ENCODE measurements around the gene HNRNPA1. TPM values are rescaled to one million over a fixed set of nuclear protein-coding genes. Genes with fewer than 3 reads are reported as not detected.

HNRNPA1 gene
- total RNA-seq, 2 experiments from 2014 or later: 1,520 to 1,553 TPM

DNA sequence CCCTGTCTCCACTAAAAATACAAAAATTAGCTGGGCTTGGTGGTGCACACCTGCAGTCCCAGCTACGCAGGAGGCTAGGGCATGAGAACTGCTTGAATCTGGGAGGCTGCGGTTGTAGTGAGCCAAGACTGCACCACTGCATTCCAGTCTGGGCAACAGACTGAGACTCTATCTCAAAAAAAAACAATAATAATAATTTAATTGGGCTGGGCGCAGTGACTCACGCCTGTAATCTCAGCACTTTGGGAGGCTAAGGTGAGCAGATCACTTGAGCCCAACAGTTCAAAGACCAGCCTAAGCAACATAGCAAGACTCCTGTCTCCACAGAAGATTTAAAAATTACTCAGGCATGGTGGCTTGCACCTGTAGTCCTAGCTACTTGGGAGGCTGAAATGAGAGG is 27.3 kb upstream of the HNRNPA1 start:
- ChIA-PET CTCF (interaction anchor here (1.1 to 2.9 kb wide), 10 partner anchors 12 to 131 kb away, joined by 3 to 16 read pairs (median 7); partner anchors contain the start of gene ZNF385A), POLR2A (no interaction called here)
- no peaks in the 10 kb centered on the region for H3K4me1 Mint-ChIP-seq (ENCODE audit: low read depth)
- no peak overlapping the region for H3K27ac Mint-ChIP-seq
- no peak for ATAC-seq
- no peak for DNase-seq
- no peaks in the 10 kb centered on the region for H3K27me3 Mint-ChIP-seq (ENCODE audit: low read depth)
- H3K9me3 Mint-ChIP-seq (ENCODE audit: insufficient read depth): no peaks in the 10 kb centered on the region
- H3K4me3 Mint-ChIP-seq: no peak overlapping the region
- peaks cover 50% of the 10 kb centered on the region for H3K36me3 Mint-ChIP-seq (ENCODE audit: low read depth)

GRCh38 chr12:54257332-54257731 is 23.2 kb upstream of the HNRNPA1 start:
- ChIA-PET CTCF (interaction anchor here (1.4 kb wide), 1 partner anchor 122 kb away, joined by 4 read pairs; no protein-coding TSS in a partner anchor), POLR2A (interaction anchor here (0.9 to 1.1 kb wide), 2 partner anchors 23 to 29 kb away, joined by 3 to 4 read pairs; partner anchors contain the start of genes CBX5 and HNRNPA1)
- Mint-ChIP-seq H3K27ac (no peak overlapping the region), H3K36me3 (ENCODE audit: low read depth) (peaks cover 36% of the 10 kb centered on the region), H3K4me3 (no peak overlapping the region), H3K4me1 (ENCODE audit: low read depth) (peaks cover 22% of the 10 kb centered on the region), H3K27me3 (ENCODE audit: low read depth) (no peaks in the 10 kb centered on the region), H3K9me3 (ENCODE audit: insufficient read depth) (no peaks in the 10 kb centered on the region)
- ATAC-seq (no peak), DNase-seq (no peak)

- ChIA-PET POLR2A (interaction anchor here (0.9 to 1.1 kb wide), 2 partner anchors 22 to 28 kb away, joined by 3 to 4 read pairs; partner anchors contain the start of genes CBX5 and HNRNPA1), CTCF (interaction anchor here (1.0 to 2.1 kb wide), 5 partner anchors 35 to 78 kb away, joined by 4 to 6 read pairs (median 5); no protein-coding TSS in a partner anchor)
- Mint-ChIP-seq H3K4me1 (ENCODE audit: low read depth) (peaks cover 26% of the 10 kb centered on the region), H3K9me3 (ENCODE audit: insufficient read depth) (no peaks in the 10 kb centered on the region), H3K36me3 (ENCODE audit: low read depth) (peaks cover 32% of the 10 kb centered on the region), H3K27me3 (ENCODE audit: low read depth) (no peaks in the 10 kb centered on the region), H3K4me3 (no peak overlapping the region), H3K27ac (peak overlapping the region; percentile 37)
- DNase-seq (no peak), ATAC-seq (no peak)
Measured at GRCh38 chr12:54258201-54258681, 22.3 kb upstream of the HNRNPA1 start.

GRCh38 chr12:54259194-54260011 is 21.1 kb upstream of the HNRNPA1 start:
- no peak overlapping the region for H3K27ac Mint-ChIP-seq
- H3K9me3 Mint-ChIP-seq (ENCODE audit: insufficient read depth): no peaks in the 10 kb centered on the region
- H3K4me3 Mint-ChIP-seq: peak overlapping the region; percentile 28
- H3K27me3 Mint-ChIP-seq (ENCODE audit: low read depth): no peaks in the 10 kb centered on the region
- peaks cover 31% of the 10 kb centered on the region for H3K36me3 Mint-ChIP-seq (ENCODE audit: low read depth)
- peaks cover 26% of the 10 kb centered on the region for H3K4me1 Mint-ChIP-seq (ENCODE audit: low read depth)
- POLR2A ChIA-PET: interaction anchor here (0.6 to 3.5 kb wide), 4 partner anchors 11 to 99 kb away, joined by 3 to 10 read pairs (median 5); partner anchors contain the start of genes CBX5 and HNRNPA1
- DNase-seq: peak; percentile 49
- CTCF ChIA-PET: interaction anchor here (0.7 to 2.3 kb wide), 11 partner anchors 18 to 120 kb away, joined by 3 to 6 read pairs (median 4); no protein-coding TSS in a partner anchor
- ATAC-seq: peak; percentile 91

DNA sequence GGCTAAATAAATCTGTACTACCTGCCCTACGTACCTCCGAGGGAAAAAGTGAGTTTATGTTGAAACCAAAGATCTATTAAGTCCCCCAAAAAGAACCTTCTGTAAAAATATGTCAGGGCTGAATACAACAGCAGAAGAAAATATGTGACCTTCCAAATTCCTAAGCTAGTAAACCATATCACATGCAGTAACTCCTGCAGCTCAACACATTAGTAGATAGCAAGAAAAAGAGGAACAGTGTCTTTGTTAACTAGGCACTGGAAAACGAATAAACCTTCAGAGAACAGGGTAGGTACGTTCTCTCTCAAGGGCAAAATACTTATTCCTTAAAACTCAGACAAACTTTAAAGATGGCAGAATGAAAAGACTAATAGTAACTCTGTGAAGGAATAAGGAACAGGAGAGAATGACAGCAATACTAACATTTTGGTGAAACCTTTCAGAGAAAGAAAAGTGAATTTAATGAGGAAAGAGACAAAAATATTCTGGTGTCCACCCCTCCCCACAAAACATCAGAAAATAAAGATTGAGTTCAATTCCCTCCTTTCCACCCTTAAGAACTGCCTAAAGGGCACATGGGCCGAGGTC is 18.6 kb upstream of the HNRNPA1 start:
- DNase-seq (no peak), ATAC-seq (no peak)
- Mint-ChIP-seq H3K4me3 (no peak overlapping the region), H3K4me1 (ENCODE audit: low read depth) (peaks cover 26% of the 10 kb centered on the region), H3K27ac (no peak overlapping the region), H3K9me3 (ENCODE audit: insufficient read depth) (no peaks in the 10 kb centered on the region), H3K36me3 (ENCODE audit: low read depth) (peaks cover 19% of the 10 kb centered on the region), H3K27me3 (ENCODE audit: low read depth) (no peaks in the 10 kb centered on the region)
- ChIA-PET CTCF (interaction anchor here (1.4 to 4.5 kb wide), 3 partner anchors 10 to 75 kb away, joined by 3 to 24 read pairs (median 4); no protein-coding TSS in a partner anchor), POLR2A (interaction anchor here (3.5 kb wide), 1 partner anchor 18 kb away, joined by 10 read pairs; the partner anchor contains the start of genes CBX5 and HNRNPA1)

- H3K4me1 Mint-ChIP-seq (ENCODE audit: low read depth): peaks cover 26% of the 10 kb centered on the region
- H3K27ac Mint-ChIP-seq: no peak overlapping the region
- H3K4me3 Mint-ChIP-seq: no peak overlapping the region
- ATAC-seq: no peak
- no peaks in the 10 kb centered on the region for H3K9me3 Mint-ChIP-seq (ENCODE audit: insufficient read depth)
- ChIA-PET CTCF (interaction anchor here (4.5 kb wide), 1 partner anchor 11 kb away, joined by 24 read pairs; no protein-coding TSS in a partner anchor), POLR2A (interaction anchor here (3.5 kb wide), 1 partner anchor 17 kb away, joined by 10 read pairs; the partner anchor contains the start of genes CBX5 and HNRNPA1)
- peaks cover 18% of the 10 kb centered on the region for H3K36me3 Mint-ChIP-seq (ENCODE audit: low read depth)
- no peak for DNase-seq
- H3K27me3 Mint-ChIP-seq (ENCODE audit: low read depth): no peaks in the 10 kb centered on the region
Measured at GRCh38 chr12:54262403-54262925, 18.1 kb upstream of the HNRNPA1 start.

DNA sequence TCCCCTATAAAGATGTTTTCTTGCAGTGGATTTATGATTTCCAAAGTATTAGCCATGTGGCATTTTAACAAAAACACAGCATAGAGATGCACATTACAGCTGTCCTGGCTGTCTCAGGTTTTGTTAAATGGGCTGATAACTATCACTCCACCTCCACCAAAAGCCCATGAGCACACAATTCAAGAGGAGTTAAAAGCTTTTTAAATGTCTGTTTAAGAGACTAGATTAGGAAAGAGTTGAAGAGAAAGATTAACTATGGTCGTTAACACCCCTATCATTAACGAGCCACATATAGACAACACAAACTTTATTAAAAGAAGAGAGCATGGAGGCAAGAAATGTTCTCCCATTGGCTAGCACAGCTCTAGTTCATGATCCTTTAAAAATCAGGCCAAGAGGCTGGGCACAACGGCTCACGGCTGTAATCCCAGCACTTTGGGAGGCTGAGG is 15.1 kb upstream of the HNRNPA1 start:
- POLR2A ChIA-PET: interaction anchor here (1.1 kb wide), 1 partner anchor 14 kb away, joined by 7 read pairs; the partner anchor contains the start of genes CBX5 and HNRNPA1
- ATAC-seq: no peak
- CTCF ChIA-PET: interaction anchor here (1.0 to 4.5 kb wide), 4 partner anchors 8 to 114 kb away, joined by 3 to 24 read pairs (median 4); no protein-coding TSS in a partner anchor
- H3K36me3 Mint-ChIP-seq (ENCODE audit: low read depth): peaks cover 21% of the 10 kb centered on the region
- no peak overlapping the region for H3K27ac Mint-ChIP-seq
- no peak for DNase-seq
- no peaks in the 10 kb centered on the region for H3K27me3 Mint-ChIP-seq (ENCODE audit: low read depth)
- H3K9me3 Mint-ChIP-seq (ENCODE audit: insufficient read depth): no peaks in the 10 kb centered on the region
- H3K4me1 Mint-ChIP-seq (ENCODE audit: low read depth): peaks cover 10% of the 10 kb centered on the region
- H3K4me3 Mint-ChIP-seq: no peak overlapping the region

DNA sequence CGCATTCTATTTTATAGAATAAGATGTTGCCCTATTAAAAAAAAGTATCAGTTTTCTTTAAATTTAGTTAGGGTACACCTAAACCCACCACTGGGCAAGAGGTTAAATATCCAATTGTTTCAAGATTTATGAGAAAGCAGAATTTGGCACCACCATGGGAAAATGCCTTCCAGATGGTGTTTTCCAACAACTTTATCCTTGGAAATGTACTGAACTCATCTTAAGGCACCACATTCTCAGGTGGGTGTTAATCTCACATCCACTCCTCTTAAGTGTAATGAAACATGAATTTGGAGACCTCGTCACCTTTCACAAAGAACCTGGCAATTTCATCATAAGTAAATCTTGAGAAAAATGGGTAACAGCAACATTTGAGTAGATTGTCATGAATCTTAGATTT is 13.7 kb upstream of the HNRNPA1 start:
- POLR2A ChIA-PET: no interaction called here
- no peak overlapping the region for H3K27ac Mint-ChIP-seq

DNA sequence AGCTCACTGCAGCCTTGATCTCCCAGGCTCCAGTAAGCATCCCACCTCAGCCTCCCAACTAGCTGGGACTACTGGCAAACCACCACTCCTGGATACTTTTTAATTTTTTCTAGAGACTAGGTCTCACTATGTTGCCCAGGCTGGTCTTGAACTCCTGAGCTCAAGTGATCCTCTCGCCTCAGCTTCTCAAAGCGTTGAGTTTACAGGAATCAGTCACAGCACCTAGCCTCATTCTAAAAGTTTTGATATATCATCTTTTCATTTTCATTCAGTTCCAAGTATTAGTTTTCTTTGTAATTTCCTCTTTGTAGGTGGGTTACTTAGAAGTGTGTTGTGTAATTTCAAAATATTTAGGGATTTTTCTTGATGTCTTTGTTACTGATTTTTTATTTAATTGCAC is 10.2 kb upstream of the HNRNPA1 start:
- Mint-ChIP-seq H3K27ac (no peak overlapping the region), H3K27me3 (ENCODE audit: low read depth) (no peaks in the 10 kb centered on the region), H3K36me3 (ENCODE audit: low read depth) (peaks cover 50% of the 10 kb centered on the region), H3K9me3 (ENCODE audit: insufficient read depth) (no peaks in the 10 kb centered on the region), H3K4me3 (no peak overlapping the region), H3K4me1 (ENCODE audit: low read depth) (peaks cover 20% of the 10 kb centered on the region)
- ATAC-seq (no peak), DNase-seq (no peak)
- POLR2A ChIA-PET: interaction anchor here (1.0 kb wide), 2 partner anchors 10 to 11 kb away, joined by 3 read pairs; partner anchors contain the start of genes CBX5 and HNRNPA1
- CTCF ChIA-PET: interaction anchor here (0.7 to 2.1 kb wide), 2 partner anchors 19 to 55 kb away, joined by 3 to 5 read pairs; no protein-coding TSS in a partner anchor

More for the DNA sequence above, 13.7 kb upstream of the HNRNPA1 start:
- Mint-ChIP-seq H3K27me3 (ENCODE audit: low read depth) (no peaks in the 10 kb centered on the region), H3K9me3 (ENCODE audit: insufficient read depth) (no peaks in the 10 kb centered on the region), H3K4me1 (ENCODE audit: low read depth) (peaks cover 9% of the 10 kb centered on the region), H3K4me3 (no peak overlapping the region), H3K36me3 (ENCODE audit: low read depth) (peaks cover 28% of the 10 kb centered on the region)
- ATAC-seq: no peak
- DNase-seq: no peak
- CTCF ChIA-PET: interaction anchor here (1.6 kb wide), 1 partner anchor 15 kb away, joined by 4 read pairs; no protein-coding TSS in a partner anchor

DNA sequence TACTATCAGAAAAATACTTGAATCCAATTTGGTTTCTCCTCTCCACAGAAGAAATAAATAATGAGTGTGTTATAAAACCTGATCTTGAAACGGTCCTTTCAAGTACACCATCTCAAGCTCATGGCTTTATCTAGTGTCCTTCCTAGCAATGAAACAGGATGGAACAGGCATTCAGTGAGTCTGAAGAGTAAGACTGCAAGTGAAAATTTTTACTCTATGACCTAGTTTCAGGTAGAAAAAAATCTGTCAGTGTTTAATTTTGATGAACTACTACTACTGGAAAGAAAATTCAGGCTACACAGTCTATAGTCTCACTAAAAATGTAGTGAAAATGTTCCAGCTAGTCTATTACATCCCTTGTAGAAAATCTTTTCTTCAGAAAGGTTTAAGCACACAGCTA is 8.3 kb upstream of the HNRNPA1 start:
- peaks cover 56% of the 10 kb centered on the region for H3K36me3 Mint-ChIP-seq (ENCODE audit: low read depth)
- no peak overlapping the region for H3K4me3 Mint-ChIP-seq
- H3K27me3 Mint-ChIP-seq (ENCODE audit: low read depth): no peaks in the 10 kb centered on the region
- DNase-seq (no peak), ATAC-seq (no peak)
- H3K4me1 Mint-ChIP-seq (ENCODE audit: low read depth): peaks cover 29% of the 10 kb centered on the region
- ChIA-PET POLR2A (interaction anchor here (1.3 kb wide), 1 partner anchor 8 kb away, joined by 5 read pairs; the partner anchor contains the start of gene HNRNPA1), CTCF (interaction anchor here (1.0 to 2.0 kb wide), 6 partner anchors 20 to 108 kb away, joined by 3 to 8 read pairs (median 4); partner anchors contain the start of gene COPZ1)
- H3K27ac Mint-ChIP-seq: no peak overlapping the region
- no peaks in the 10 kb centered on the region for H3K9me3 Mint-ChIP-seq (ENCODE audit: insufficient read depth)

DNA sequence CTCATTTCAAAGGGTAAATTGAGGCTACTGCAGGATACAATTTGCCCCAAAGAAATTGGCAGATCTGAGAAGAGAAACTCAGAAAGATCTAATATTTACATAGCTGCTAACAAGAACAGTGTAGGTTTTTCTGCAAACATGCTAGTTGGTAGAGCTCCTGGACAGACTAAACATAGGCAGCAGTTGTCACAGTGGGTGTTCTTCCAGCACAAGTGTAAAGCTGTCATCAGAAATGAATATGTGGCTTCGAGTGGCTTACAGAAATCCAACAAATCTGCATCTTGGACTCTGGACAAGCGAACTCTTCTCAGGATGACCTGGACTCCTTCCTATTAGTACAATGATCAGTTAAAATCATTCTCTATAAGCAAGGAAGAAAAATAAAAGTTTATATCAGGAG is 6.5 kb upstream of the HNRNPA1 start:
- DNase-seq: no peak
- ATAC-seq: no peak
- ChIA-PET CTCF (interaction anchor here (0.7 to 1.6 kb wide), 5 partner anchors 9 to 72 kb away, joined by 3 read pairs; partner anchors contain the start of gene COPZ1), POLR2A (no interaction called here)
- Mint-ChIP-seq H3K9me3 (ENCODE audit: insufficient read depth) (no peaks in the 10 kb centered on the region), H3K27ac (no peak overlapping the region), H3K4me1 (ENCODE audit: low read depth) (peaks cover 41% of the 10 kb centered on the region), H3K36me3 (ENCODE audit: low read depth) (peaks cover 60% of the 10 kb centered on the region), H3K4me3 (no peak overlapping the region), H3K27me3 (ENCODE audit: low read depth) (no peaks in the 10 kb centered on the region)
